OCI-LY1 (cell line): ENCODE data around the gene IGF2BP1.

Experiments used
- H2AFZ ChIP-seq: fragments of 200-600 bp; sonication (generic), shearing (Covaris generic); 2 replicates; pipeline ENCODE4 v1.6.0; 2014; ENCODE audit warnings: antibody characterized with exemption, mild to moderate bottlenecking, low read length
- H3F3A ChIP-seq: fragments of 200-600 bp; sonication (generic), shearing (Covaris generic); 2 replicates; pipeline ENCODE4 v1.6.0; 2014; ENCODE audit warnings: mild to moderate bottlenecking, antibody characterized with exemption, low read length, moderate library complexity; ENCODE audit not compliant: insufficient read depth
- H3K27ac ChIP-seq: fragments of 200-600 bp; sonication (generic); 2 replicates; pipeline ENCODE4 v1.5.1; 2014; ENCODE audit warnings: low read length, mixed run types, mild to moderate bottlenecking, low read depth; ENCODE audit not compliant: poor library complexity, severe bottlenecking
- H3K27me3 ChIP-seq: fragments of 200-600 bp; sonication (generic); 2 replicates; pipeline ENCODE4 v1.6.0; 2014; ENCODE audit warnings: antibody characterized with exemption, mild to moderate bottlenecking, low read length, moderate library complexity; ENCODE audit not compliant: insufficient read depth
- H3K36me3 ChIP-seq: fragments of 200-600 bp; sonication (generic); 2 replicates; pipeline ENCODE4 v1.6.1; 2014; ENCODE audit warnings: mild to moderate bottlenecking, antibody characterized with exemption, low read length, moderate library complexity, mixed read lengths; ENCODE audit not compliant: insufficient read depth
- H3K4me1 ChIP-seq: fragments of 200-600 bp; sonication (generic); 2 replicates; pipeline ENCODE4 v1.5.1; 2014; ENCODE audit warnings: mild to moderate bottlenecking, low read length, moderate library complexity; ENCODE audit not compliant: insufficient read depth, severe bottlenecking
- H3K4me2 ChIP-seq: fragments of 200-600 bp; sonication (generic), shearing (Covaris generic); 2 replicates; pipeline ENCODE4 v1.6.1; 2014; ENCODE audit warnings: low read length
- H3K4me3 ChIP-seq: fragments of 200-600 bp; sonication (generic); 2 replicates; pipeline ENCODE4 v1.5.1; 2014; ENCODE audit warnings: low read length, low read depth, mild to moderate bottlenecking, mixed read lengths; ENCODE audit not compliant: poor library complexity, severe bottlenecking
- H3K79me2 ChIP-seq: fragments of 200-600 bp; shearing (Covaris generic); 2 replicates; pipeline ENCODE4 v1.6.1; 2016; ENCODE audit warnings: mixed run types, low read length, mixed read lengths; ENCODE audit not compliant: insufficient read depth
- H3K9ac ChIP-seq: fragments of 200-600 bp; sonication (generic), shearing (Covaris generic); 2 replicates; pipeline ENCODE4 v1.6.1; 2014; ENCODE audit warnings: mild to moderate bottlenecking, low read length, mixed read lengths
- H3K9me2 ChIP-seq: fragments of 200-600 bp; sonication (generic), shearing (Covaris generic); 2 replicates; pipeline ENCODE4 v1.6.1; 2014; ENCODE audit warnings: low read depth, mild to moderate bottlenecking, low read length, mixed read lengths
- H3K9me3 ChIP-seq: fragments of 200-600 bp; shearing (Covaris generic); 2 replicates; pipeline ENCODE4 v1.6.1; 2014; ENCODE audit warnings: low read length, mixed read lengths
- H4K20me1 ChIP-seq: fragments of 200-600 bp; sonication (generic), shearing (Covaris generic); 2 replicates; pipeline ENCODE4 v1.6.0; 2016; ENCODE audit warnings: mild to moderate bottlenecking, low read length; ENCODE audit not compliant: insufficient read depth
- CTCF ChIP-seq: fragments of 200-600 bp; sonication (generic), shearing (Covaris generic); IDR thresholded peaks from 2 replicates; pipeline ENCODE4 v1.5.1; 2017; ENCODE audit warnings: mild to moderate bottlenecking, antibody characterized with exemption, low read length, moderate library complexity, mixed read lengths
- EZH2 ChIP-seq: fragments of 200-600 bp; sonication (generic), shearing (Covaris generic); IDR thresholded peaks from 2 replicates; pipeline ENCODE4 v1.8.0; 2017; ENCODE audit warnings: borderline replicate concordance, mixed run types, mild to moderate bottlenecking, antibody characterized with exemption, low read length, moderate library complexity, mixed read lengths

Gene IGF2BP1

GRCh38 chr17:49055181-49055927 is 58.2 kb downstream of the IGF2BP1 start:
- Histone ChIP-seq H3K4me3 (no peak overlapping the region), H3K4me2 (no peak overlapping the region), H4K20me1 (no peaks in the 10 kb centered on the region), H3K79me2 (no peaks in the 10 kb centered on the region), H3K9me2 (no peaks in the 10 kb centered on the region), H3K27ac (no peak overlapping the region), H3K36me3 (peaks cover 15% of the 10 kb centered on the region), H2AFZ (no peak overlapping the region), H3F3A (no peaks in the 10 kb centered on the region), H3K9ac (no peak overlapping the region), H3K9me3 (no peaks in the 10 kb centered on the region), H3K27me3 (no peaks in the 10 kb centered on the region), H3K4me1 (no peaks in the 10 kb centered on the region)
- TF ChIP-seq CTCF (no peak), EZH2 (no peak)

- Histone ChIP-seq H3K4me1 (no peaks in the 10 kb centered on the region), H3K79me2 (no peaks in the 10 kb centered on the region), H3K9me3 (no peaks in the 10 kb centered on the region), H3K9me2 (no peaks in the 10 kb centered on the region), H3F3A (no peaks in the 10 kb centered on the region), H3K27me3 (no peaks in the 10 kb centered on the region), H3K4me2 (no peak overlapping the region), H3K4me3 (no peak overlapping the region), H3K36me3 (no peaks in the 10 kb centered on the region), H2AFZ (no peak overlapping the region), H4K20me1 (no peaks in the 10 kb centered on the region), H3K9ac (no peak overlapping the region), H3K27ac (no peak overlapping the region)
- no peak for TF ChIP-seq CTCF
- no peak for TF ChIP-seq EZH2
Observed at GRCh38 chr17:49061524-49061943, 64.3 kb downstream of the IGF2BP1 start.

DNA sequence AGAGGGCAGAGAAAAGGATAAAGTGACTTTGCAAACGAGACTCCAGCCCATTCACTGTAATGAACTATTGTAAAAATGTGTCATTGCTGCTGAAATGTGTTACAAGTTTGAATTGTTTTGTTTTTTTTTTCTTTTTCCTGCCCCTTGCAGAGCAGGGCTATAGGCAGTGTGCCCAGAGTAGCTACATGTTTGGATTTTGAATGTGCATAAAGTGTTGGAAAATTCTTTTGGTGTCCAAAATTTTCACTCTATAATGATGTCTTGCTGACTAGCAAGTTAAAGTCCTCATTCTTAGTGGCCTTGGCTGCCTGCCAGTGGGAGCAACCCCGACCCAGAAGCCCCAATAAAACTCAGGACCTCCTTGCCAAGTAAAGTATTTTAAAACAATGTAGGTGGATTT is 66.5 kb downstream of the IGF2BP1 start:
- no peaks in the 10 kb centered on the region for H3F3A ChIP-seq
- no peak overlapping the region for H3K4me2 ChIP-seq
- H3K9me2 ChIP-seq: no peaks in the 10 kb centered on the region
- TF ChIP-seq EZH2: no peak
- no peak for TF ChIP-seq CTCF
- no peaks in the 10 kb centered on the region for H3K79me2 ChIP-seq
- H3K9ac ChIP-seq: no peak overlapping the region
- no peaks in the 10 kb centered on the region for H3K36me3 ChIP-seq
- H2AFZ ChIP-seq: no peak overlapping the region
- H3K9me3 ChIP-seq: no peaks in the 10 kb centered on the region
- no peaks in the 10 kb centered on the region for H4K20me1 ChIP-seq
- no peaks in the 10 kb centered on the region for H3K27me3 ChIP-seq
- no peak overlapping the region for H3K27ac ChIP-seq
- H3K4me3 ChIP-seq: no peak overlapping the region
- no peaks in the 10 kb centered on the region for H3K4me1 ChIP-seq
